Transverse colon (tissue), 4 donors: ENCODE results near the gene AIF1. TPM values are rescaled to one million over a fixed set of nuclear protein-coding genes. Genes with fewer than 3 reads are reported as not detected.

Experiments
- DNase-seq: peaks from one replicate; pipeline ENCODE4 v3.0.0-alpha.2; 2019
- H3K27ac ChIP-seq, 4 donors: fragments of 200-600 bp; sonication (generic); 2 replicates each; pipeline ENCODE4 v1.5.1; 2016 to 2018; ENCODE audit warnings: inconsistent platforms in 4 of 4
- H3K27me3 ChIP-seq: fragments of 200-600 bp; sonication (generic); 2 replicates; pipeline ENCODE4 v1.5.1; 2017; ENCODE audit warnings: inconsistent platforms
- H3K36me3 ChIP-seq, 4 donors: fragments of 200-600 bp; sonication (generic); 2 replicates each; pipeline ENCODE4 v1.5.1; 2017 to 2019; ENCODE audit warnings: inconsistent platforms in 4 of 4
- H3K4me1 ChIP-seq, 4 donors: fragments of 200-600 bp; sonication (generic); 2 replicates each; pipeline ENCODE4 v1.5.1; 2017 to 2020; ENCODE audit warnings: inconsistent platforms in 4 of 4
- H3K4me3 ChIP-seq, 4 donors: fragments of 200-600 bp; sonication (generic); 1 replicate in 1 of 4; 2 replicates in 3 of 4; pipeline versions ENCODE4 v1.5.1 to v1.6.1; 2017 to 2019; ENCODE audit warnings: inconsistent platforms in 4 of 4
- H3K9me3 ChIP-seq, 2 donors: fragments of 200-600 bp; sonication (generic); 2 replicates each; pipeline ENCODE4 v1.5.1; 2017 to 2019; ENCODE audit warnings: inconsistent platforms in 2 of 2
- EP300 ChIP-seq: sonication (generic); formaldehyde crosslinking; IDR thresholded peaks from one replicate; pipeline ENCODE4 v1.6.1; 2017; ENCODE audit warnings: antibody characterized with exemption, low read depth
- POLR2A ChIP-seq: fragments of 450-650 bp; IDR thresholded peaks from one replicate; pipeline ENCODE4 v1.6.1; 2016; ENCODE audit warnings: antibody characterized with exemption, mild to moderate bottlenecking, moderate library complexity
- POLR2AphosphoS5 ChIP-seq, 3 donors: sonication (generic); formaldehyde crosslinking; IDR thresholded peaks; one replicate each; pipeline ENCODE4 v1.6.1; 2016; ENCODE audit warnings: antibody characterized with exemption in 3 of 3
- WGBS, 2 donors: methylation state at CpG; one replicate each; pipeline ENCODE4 v1.1.5; 2018; ENCODE audit warnings: low coverage in 1 of 2; 5-methylcytosine and 5-hydroxymethylcytosine counted together
- in situ Hi-C, 4 donors: fragments of 200-750 bp; cut with MboI; loops; one replicate each; pipeline versions ENCODE4 v1.15.0 to v1.15.1; 2017; ENCODE audit warnings: low sequenced_read_pairs in 3 of 4, low pct_ligation_motif_present in 1 of 4, low pct_unique_long_range_greater_than_20kb in 1 of 4
- intact Hi-C: fragments of 100-400 bp; cut with DNase I; formaldehyde crosslinking; loops from one replicate; pipeline ENCODE4 v1.15.1; 2023; ENCODE audit warnings: low total_unique reads
- total RNA-seq, 4 donors: library from RNA; depleted of rRNA; stranded (reverse); fragments of >200 nt; gene quantifications; one replicate each; pipeline ENCODE4 v1.1.0, GENCODE V29; 2016
- TF ChIP-seq, protein P1 (sequence below), 5 experiments: fragments of 200-600 bp in 3 of 5; fragments of 450-650 bp in 2 of 5; sonication (generic) in 3 of 5; IDR thresholded peaks; 1 replicate in 2 of 5; 2 replicates in 3 of 5; pipeline ENCODE4 v1.5.1; 2016 to 2017; ENCODE audit warnings: antibody characterized with exemption in 5 of 5, inconsistent platforms in 3 of 5, mild to moderate bottlenecking in 2 of 5, moderate library complexity in 1 of 5

The AIF1 gene
- total RNA-seq, 4 donors from 2014 or later: 9.4 to 19.5 (median 17.3) TPM; not detected in 1

DNA sequence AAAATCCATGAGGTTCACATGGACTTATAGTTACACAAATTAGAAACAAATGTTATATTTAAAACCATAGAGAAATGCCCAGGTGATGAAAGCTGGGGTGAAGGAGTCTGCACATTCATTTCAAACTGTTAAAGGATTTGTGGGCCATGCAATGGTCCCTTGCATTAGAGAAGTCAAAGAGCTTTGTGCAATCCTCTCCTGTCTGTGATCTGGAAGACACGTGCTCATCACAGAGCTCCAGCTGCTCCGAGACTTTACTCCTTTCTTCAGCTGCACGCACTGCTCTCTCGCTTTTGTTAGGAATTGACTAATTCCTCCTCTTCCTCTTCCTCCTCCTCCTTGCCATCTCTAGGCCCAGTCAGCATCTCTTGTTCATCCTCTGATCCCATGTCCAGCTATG, 4.1 kb upstream of the AIF1 start:
- intact Hi-C loops: no loop called here
- peaks cover 0 to 20% (median 5%) of the 10 kb centered on the region in 4 donors for H3K4me1 ChIP-seq
- in situ Hi-C loops: no loop called here
- no peak for DNase-seq
- H3K4me3 ChIP-seq: no peak overlapping the region
- TF ChIP-seq POLR2AphosphoS5 (IDR thresholded peaks at IDR 0.05) (no peak), EP300 (no peak), POLR2A (no peak)
- TF ChIP-seq, protein P1, sequence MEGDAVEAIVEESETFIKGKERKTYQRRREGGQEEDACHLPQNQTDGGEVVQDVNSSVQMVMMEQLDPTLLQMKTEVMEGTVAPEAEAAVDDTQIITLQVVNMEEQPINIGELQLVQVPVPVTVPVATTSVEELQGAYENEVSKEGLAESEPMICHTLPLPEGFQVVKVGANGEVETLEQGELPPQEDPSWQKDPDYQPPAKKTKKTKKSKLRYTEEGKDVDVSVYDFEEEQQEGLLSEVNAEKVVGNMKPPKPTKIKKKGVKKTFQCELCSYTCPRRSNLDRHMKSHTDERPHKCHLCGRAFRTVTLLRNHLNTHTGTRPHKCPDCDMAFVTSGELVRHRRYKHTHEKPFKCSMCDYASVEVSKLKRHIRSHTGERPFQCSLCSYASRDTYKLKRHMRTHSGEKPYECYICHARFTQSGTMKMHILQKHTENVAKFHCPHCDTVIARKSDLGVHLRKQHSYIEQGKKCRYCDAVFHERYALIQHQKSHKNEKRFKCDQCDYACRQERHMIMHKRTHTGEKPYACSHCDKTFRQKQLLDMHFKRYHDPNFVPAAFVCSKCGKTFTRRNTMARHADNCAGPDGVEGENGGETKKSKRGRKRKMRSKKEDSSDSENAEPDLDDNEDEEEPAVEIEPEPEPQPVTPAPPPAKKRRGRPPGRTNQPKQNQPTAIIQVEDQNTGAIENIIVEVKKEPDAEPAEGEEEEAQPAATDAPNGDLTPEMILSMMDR (IDR thresholded peaks at IDR 0.05): no peak
- no peaks in the 10 kb centered on the region for H3K9me3 ChIP-seq
- no peak overlapping the region for H3K27ac ChIP-seq
- no peaks in the 10 kb centered on the region for H3K27me3 ChIP-seq
- WGBS, 2 donors: 75 to 76% methylated on average over 4 of the region's 4 CpGs
- no peaks in the 10 kb centered on the region for H3K36me3 ChIP-seq

DNA sequence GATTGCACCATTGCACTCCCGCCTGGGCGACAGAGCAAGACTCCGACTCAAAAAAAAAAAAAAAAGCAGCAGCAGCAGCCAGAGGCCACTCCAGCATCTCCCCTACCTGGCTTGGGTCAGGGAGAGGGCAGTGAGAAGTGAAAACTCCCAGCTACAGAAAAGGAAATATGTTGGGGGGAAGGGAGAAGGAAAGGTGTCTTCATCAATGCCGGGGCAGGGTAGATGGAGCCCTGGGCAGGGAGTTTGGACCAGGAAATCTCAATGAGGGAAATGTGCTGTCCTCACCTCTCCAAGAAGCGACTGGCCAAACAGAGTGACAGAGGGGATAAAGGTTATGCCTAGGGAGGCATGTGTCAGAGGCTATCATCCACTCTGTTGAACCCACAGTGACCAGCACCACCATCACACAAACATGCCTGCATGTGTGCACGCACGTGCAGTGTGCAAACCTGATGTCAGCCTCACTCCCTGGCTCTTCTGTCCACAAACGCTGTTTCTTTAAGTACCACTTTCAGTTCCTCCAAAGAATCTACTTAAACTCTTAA, 887 bp upstream of the AIF1 start:
- no peak for TF ChIP-seq POLR2AphosphoS5 (IDR thresholded peaks at IDR 0.05)
- TF ChIP-seq POLR2A: no peak
- TF ChIP-seq EP300: no peak
- TF ChIP-seq, protein P1 (IDR thresholded peaks at IDR 0.05): no peak
- in situ Hi-C loops: no loop called here
- Histone ChIP-seq H3K27ac (peak overlapping the region in 3 of 4 donors; percentile 53 to 57 (median 54)), H3K36me3 (no peaks in the 10 kb centered on the region), H3K4me1 (peaks cover 0 to 20% (median 5%) of the 10 kb centered on the region in 4 donors), H3K9me3 (no peaks in the 10 kb centered on the region), H3K27me3 (no peaks in the 10 kb centered on the region), H3K4me3 (no peak overlapping the region)
- DNase-seq: no peak
- 69 to 71% methylated on average over 5 to 8 of the region's 8 CpGs for WGBS, 2 donors
- intact Hi-C loops: no loop called here

GRCh38 chr6:31615748-31616147, 714 bp downstream of the AIF1 start:
- no peaks in the 10 kb centered on the region for H3K9me3 ChIP-seq
- in situ Hi-C loops: no loop called here
- H3K36me3 ChIP-seq: no peaks in the 10 kb centered on the region
- H3K27ac ChIP-seq: peak overlapping the region; percentile 41 to 57 (median 55)
- no peak for TF ChIP-seq POLR2AphosphoS5 (IDR thresholded peaks at IDR 0.05)
- TF ChIP-seq EP300: no peak
- TF ChIP-seq, protein P1 (IDR thresholded peaks at IDR 0.05): no peak
- TF ChIP-seq POLR2A: no peak
- DNase-seq: no peak
- peak overlapping the region in 2 of 4 donors; percentile 1 to 29 for H3K4me3 ChIP-seq
- WGBS, 2 donors: 62 to 64% methylated on average over 5 to 7 of the region's 7 CpGs
- H3K4me1 ChIP-seq: peaks cover 0 to 24% (median 7%) of the 10 kb centered on the region in 4 donors
- H3K27me3 ChIP-seq: no peaks in the 10 kb centered on the region
- intact Hi-C loops: no loop called here

DNA sequence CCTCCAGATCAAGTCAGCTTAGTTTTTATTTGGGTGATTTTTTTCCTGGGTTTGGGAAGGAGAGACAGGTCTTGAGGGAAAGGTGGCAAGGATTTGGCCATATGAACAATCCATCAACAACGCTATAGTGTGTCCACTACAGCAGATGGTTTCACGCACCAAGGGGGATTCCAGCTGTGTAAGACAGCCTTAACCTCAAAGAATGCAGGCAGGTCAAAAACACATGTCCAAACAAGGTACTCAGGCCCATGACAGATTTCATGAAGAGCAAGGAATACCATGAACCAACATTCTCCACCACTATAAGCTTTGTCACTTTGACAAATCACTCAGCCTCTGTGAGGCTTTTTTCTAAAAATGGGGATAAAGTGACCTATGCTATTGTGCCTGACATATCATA, 2.0 kb downstream of the AIF1 start:
- no peak for DNase-seq
- intact Hi-C loops (no loop called here), in situ Hi-C loops (no loop called here)
- Histone ChIP-seq H3K9me3 (no peaks in the 10 kb centered on the region), H3K4me1 (peaks cover 0 to 32% (median 15%) of the 10 kb centered on the region in 4 donors), H3K4me3 (no peak overlapping the region), H3K36me3 (no peaks in the 10 kb centered on the region), H3K27me3 (no peaks in the 10 kb centered on the region), H3K27ac (no peak overlapping the region)
- 67 to 85% methylated on average over 1 to 2 of the region's 2 CpGs for WGBS, 2 donors
- TF ChIP-seq, protein P1 (IDR thresholded peaks at IDR 0.05): no peak
